HG03025 (cell line): ENCODE measurements around the gene TNKS1BP1.

Experiments used
- ATAC-seq: cut with Tn5 transposase; IDR thresholded peaks from one replicate; pipeline ENCODE4 v1.9.1; 2021; ENCODE audit warnings: mild to moderate bottlenecking, moderate library complexity; ENCODE audit not compliant: unreplicated experiment, low FRiP score

TNKS1BP1 gene

GRCh38 chr11:57332694-57333440 lies 8.1 kb upstream of the TNKS1BP1 start:
- no peak for ATAC-seq

- ATAC-seq: no peak
Observed at GRCh38 chr11:57331720-57332119, 7.0 kb upstream of the TNKS1BP1 start.

- ATAC-seq: no peak
Observed at GRCh38 chr11:57330029-57330428, 5.3 kb upstream of the TNKS1BP1 start.

GRCh38 chr11:57327721-57328120 lies 3.0 kb upstream of the TNKS1BP1 start:
- ATAC-seq: no peak

GRCh38 chr11:57325735-57326048 lies 940 bp upstream of the TNKS1BP1 start:
- ATAC-seq: no peak

- peak; percentile 33 for ATAC-seq
Observed at GRCh38 chr11:57324154-57324885, 432 bp downstream of the TNKS1BP1 start.

- ATAC-seq: no peak
Observed at GRCh38 chr11:57323855-57324153, 948 bp downstream of the TNKS1BP1 start.

GRCh38 chr11:57323167-57323854 lies 1.4 kb downstream of the TNKS1BP1 start:
- ATAC-seq: no peak

- ATAC-seq: no peak
Observed at GRCh38 chr11:57322256-57323166, 2.2 kb downstream of the TNKS1BP1 start.

GRCh38 chr11:57321388-57322255 lies 3.1 kb downstream of the TNKS1BP1 start:
- no peak for ATAC-seq

- no peak for ATAC-seq
Observed at GRCh38 chr11:57320719-57321387, 3.9 kb downstream of the TNKS1BP1 start.

- ATAC-seq: no peak
Observed at GRCh38 chr11:57320067-57320718, 4.6 kb downstream of the TNKS1BP1 start.

- no peak for ATAC-seq
Observed at GRCh38 chr11:57318178-57318577, 6.6 kb downstream of the TNKS1BP1 start.

- no peak for ATAC-seq
Observed at GRCh38 chr11:57316017-57316416, 8.7 kb downstream of the TNKS1BP1 start.

- no peak for ATAC-seq
Observed at GRCh38 chr11:57315491-57315890, 9.3 kb downstream of the TNKS1BP1 start.

GRCh38 chr11:57314221-57314973 lies 10.4 kb downstream of the TNKS1BP1 start:
- no peak for ATAC-seq

GRCh38 chr11:57313788-57314135 lies 11.0 kb downstream of the TNKS1BP1 start:
- ATAC-seq: no peak
